Neuronal stem cell (in vitro differentiated cells): ENCODE measurements around the gene FCMR.

Experiments
- DNase-seq: peaks from one replicate; pipeline ENCODE4 v3.0.0-alpha.2; 2013; ENCODE audit warnings: low spot score
- H2AFZ ChIP-seq: one replicate; pipeline ENCODE4 v1.6.1; 2013; ENCODE audit warnings: mild to moderate bottlenecking, low read length, inconsistent platforms
- H2AK5ac ChIP-seq: 2 replicates; pipeline ENCODE4 v1.6.1; 2013; ENCODE audit warnings: low read depth, mild to moderate bottlenecking, inconsistent platforms, low read length, moderate library complexity, mixed read lengths
- H2BK120ac ChIP-seq: 2 replicates; pipeline ENCODE4 v1.6.1; 2013; ENCODE audit warnings: low read depth, mild to moderate bottlenecking, inconsistent platforms, low read length, moderate library complexity, mixed read lengths
- H2BK12ac ChIP-seq: one replicate; pipeline ENCODE4 v1.6.1; 2013; ENCODE audit warnings: low read length, inconsistent platforms
- H2BK15ac ChIP-seq: 2 replicates; pipeline ENCODE4 v1.6.1; 2013; ENCODE audit warnings: mild to moderate bottlenecking, low read length, inconsistent platforms, mixed read lengths
- H2BK5ac ChIP-seq: one replicate; pipeline ENCODE4 v1.6.1; 2013; ENCODE audit warnings: inconsistent platforms, mild to moderate bottlenecking, low read length, moderate library complexity
- H3K14ac ChIP-seq: one replicate; pipeline ENCODE4 v1.6.1; 2013; ENCODE audit warnings: low read length, inconsistent platforms
- H3K18ac ChIP-seq: 2 replicates; pipeline ENCODE4 v1.6.1; 2013; ENCODE audit warnings: low read length, inconsistent platforms
- H3K23ac ChIP-seq: 2 replicates; pipeline ENCODE4 v1.6.1; 2013; ENCODE audit warnings: low read depth, mild to moderate bottlenecking, mixed read lengths, low read length, inconsistent platforms; ENCODE audit not compliant: poor library complexity
- H3K27ac ChIP-seq: replicated peaks from 3 replicates; pipeline ENCODE4 v1.5.1; 2013; ENCODE audit warnings: low read length, inconsistent platforms
- H3K27me3 ChIP-seq, 3 experiments: 2 replicates each; pipeline ENCODE4 v1.6.1; 2013; ENCODE audit warnings: low read length in 3 of 3, mild to moderate bottlenecking in 2 of 3, inconsistent platforms in 1 of 3, low read depth in 1 of 3, mixed read lengths in 1 of 3, moderate library complexity in 1 of 3; ENCODE audit not compliant: control insufficient read depth in 3 of 3, insufficient read depth in 3 of 3
- H3K36me3 ChIP-seq, 2 donors: replicated peaks in 1 of 2; 2 replicates each; pipeline ENCODE4 v1.6.1; 2013; ENCODE audit warnings: low read length in 2 of 2; ENCODE audit not compliant: control insufficient read depth in 2 of 2, insufficient read depth in 2 of 2
- H3K4ac ChIP-seq: 2 replicates; pipeline ENCODE4 v1.6.1; 2013; ENCODE audit warnings: inconsistent platforms, mild to moderate bottlenecking, low read length, moderate library complexity
- H3K4me1 ChIP-seq, 2 donors: 1 replicate in 1 of 2; 2 replicates in 1 of 2; pipeline ENCODE4 v1.6.1; 2013; ENCODE audit warnings: low read length in 2 of 2, low read depth in 1 of 2; ENCODE audit not compliant: control insufficient read depth in 2 of 2, insufficient read depth in 1 of 2
- H3K4me2 ChIP-seq: one replicate; pipeline ENCODE4 v1.6.1; 2013; ENCODE audit warnings: mild to moderate bottlenecking, low read length, inconsistent platforms; ENCODE audit not compliant: insufficient read depth, poor library complexity, severe bottlenecking
- H3K4me3 ChIP-seq, 2 donors: 2 replicates each; pipeline ENCODE4 v1.5.1; 2013; ENCODE audit warnings: low read length in 2 of 2, mild to moderate bottlenecking in 2 of 2, inconsistent platforms in 1 of 2, moderate library complexity in 1 of 2
- H3K79me1 ChIP-seq: one replicate; pipeline ENCODE4 v1.6.1; 2013; ENCODE audit warnings: low read depth, mild to moderate bottlenecking, inconsistent platforms, low read length, moderate library complexity
- H3K9ac ChIP-seq: one replicate; pipeline ENCODE4 v1.6.1; 2013; ENCODE audit warnings: mild to moderate bottlenecking, low read depth, low read length, inconsistent platforms; ENCODE audit not compliant: poor library complexity
- H3K9me3 ChIP-seq, 2 donors: replicated peaks in 1 of 2; 2 replicates each; pipeline versions ENCODE3 to v1.6.1; 2013; ENCODE audit warnings: low read length in 2 of 2, mild to moderate bottlenecking in 2 of 2, inconsistent platforms in 1 of 2, low read depth in 1 of 2, mixed read lengths in 1 of 2, moderate library complexity in 1 of 2; ENCODE audit not compliant: control insufficient read depth in 2 of 2, insufficient read depth in 1 of 2
- H4K8ac ChIP-seq: one replicate; pipeline ENCODE4 v1.6.1; 2013; ENCODE audit warnings: low read depth, mild to moderate bottlenecking, inconsistent platforms, low read length, moderate library complexity
- H4K91ac ChIP-seq: one replicate; pipeline ENCODE4 v1.6.1; 2013; ENCODE audit warnings: low read length, low read depth, mild to moderate bottlenecking, inconsistent platforms; ENCODE audit not compliant: poor library complexity
- WGBS, 2 donors: extraction: QIAGEN DNeasy Blood & Tissue Kit; methylation state at CpG; one replicate each; pipeline ENCODE4 v1.1.7; 2013; ENCODE audit warnings: missing lambda C conversion rate in 2 of 2, mixed read lengths in 1 of 2; ENCODE audit not compliant: insufficient read length in 2 of 2, insufficient replicate concordance in 1 of 2; ENCODE audit errors: extremely low coverage in 2 of 2; 5-methylcytosine and 5-hydroxymethylcytosine counted together

Gene FCMR

DNA sequence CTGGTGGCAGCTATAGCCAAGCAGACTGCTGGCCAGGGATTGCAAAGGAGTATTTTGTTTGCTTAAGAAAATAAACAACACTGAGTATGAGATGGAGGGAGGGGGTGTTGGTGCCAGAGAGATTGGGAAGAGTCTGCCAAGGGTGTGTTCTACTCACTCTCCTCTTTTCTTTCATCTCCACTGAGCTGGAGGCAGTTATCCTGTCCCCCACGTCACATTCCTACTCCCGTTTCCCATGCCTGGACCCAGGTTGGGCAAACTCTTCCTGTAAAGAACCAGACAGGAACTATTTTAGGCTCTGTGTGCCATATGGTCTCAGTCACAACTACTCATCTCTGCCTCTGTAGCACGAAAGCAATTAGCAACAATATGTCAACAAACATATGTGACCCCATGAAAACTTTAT, 25.9 kb downstream of the FCMR start:
- Histone ChIP-seq H3K14ac (no peak overlapping the region), H2AK5ac (no peak overlapping the region), H3K27me3 (peaks cover 0 to 10% (median 0%) of the 10 kb centered on the region in 3 experiments), H2AFZ (no peak overlapping the region), H3K4me1 (peaks cover 0 to 6% of the 10 kb centered on the region in 2 donors), H3K4me3 (no peak overlapping the region), H3K36me3 (no peaks in the 10 kb centered on the region), H2BK15ac (no peak overlapping the region), H3K9ac (no peak overlapping the region), H3K9me3 (no peaks in the 10 kb centered on the region), H3K4me2 (no peak overlapping the region), H2BK120ac (no peak overlapping the region), H2BK5ac (no peak overlapping the region), H3K79me1 (no peaks in the 10 kb centered on the region), H2BK12ac (no peak overlapping the region), H4K8ac (no peak overlapping the region), H3K18ac (no peak overlapping the region), H4K91ac (no peak overlapping the region), H3K27ac (no peak overlapping the region), H3K4ac (no peak overlapping the region), H3K23ac (no peak overlapping the region)
- WGBS, 2 donors: no CpG with 5 or more reads among the region's 3 CpGs
- DNase-seq: no peak

DNA sequence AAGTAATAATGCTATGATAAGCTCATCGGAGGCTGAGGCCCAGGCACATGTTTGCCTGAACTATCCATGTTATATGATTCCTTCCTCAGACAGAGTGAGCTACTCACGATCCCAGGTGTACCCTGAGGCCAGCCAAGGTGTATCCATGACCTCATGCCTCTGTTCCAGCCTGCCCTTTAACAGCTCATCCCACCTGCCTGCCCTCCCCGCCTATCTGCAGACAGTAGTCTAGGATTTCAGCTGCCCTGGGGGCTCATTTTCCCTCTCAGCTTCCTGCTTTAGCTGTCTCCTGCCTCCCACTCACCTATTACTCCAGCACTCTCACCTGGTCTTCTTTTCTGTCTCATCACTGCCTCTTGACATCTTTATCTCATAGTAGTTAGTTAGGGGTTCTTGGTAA, 26.4 kb downstream of the FCMR start:
- Histone ChIP-seq H2BK120ac (no peak overlapping the region), H2BK5ac (no peak overlapping the region), H3K4me1 (peaks cover 0 to 6% of the 10 kb centered on the region in 2 donors), H3K36me3 (no peaks in the 10 kb centered on the region), H3K23ac (no peak overlapping the region), H3K18ac (no peak overlapping the region), H3K27ac (no peak overlapping the region), H3K14ac (no peak overlapping the region), H3K27me3 (peaks cover 0 to 10% (median 0%) of the 10 kb centered on the region in 3 experiments), H2AK5ac (no peak overlapping the region), H2AFZ (no peak overlapping the region), H4K91ac (no peak overlapping the region), H3K4me3 (no peak overlapping the region), H3K9me3 (no peaks in the 10 kb centered on the region), H3K79me1 (no peaks in the 10 kb centered on the region), H2BK15ac (no peak overlapping the region), H3K9ac (no peak overlapping the region), H2BK12ac (no peak overlapping the region), H3K4me2 (no peak overlapping the region), H4K8ac (no peak overlapping the region), H3K4ac (no peak overlapping the region)
- no CpG with 5 or more reads among the region's 3 CpGs for WGBS, 2 donors
- no peak for DNase-seq

DNA sequence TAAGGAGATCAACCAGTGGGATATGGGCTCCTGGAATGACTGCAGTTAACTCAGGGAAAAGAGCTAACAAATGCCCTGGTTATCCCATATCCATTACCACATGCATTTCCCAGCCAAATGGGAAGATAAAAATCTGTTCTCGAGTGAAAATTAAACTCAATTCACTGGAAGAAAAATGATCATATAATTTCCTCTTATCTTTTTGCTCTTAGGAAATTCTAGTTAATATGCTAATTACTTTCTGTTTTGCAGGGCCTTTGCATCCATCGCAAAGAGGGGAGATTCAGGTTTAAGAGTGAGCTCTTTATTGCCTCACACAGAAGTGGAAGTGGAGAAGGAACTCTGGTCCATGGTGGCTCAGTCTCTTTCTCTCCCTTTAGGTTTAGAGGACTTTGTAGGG, 28.4 kb downstream of the FCMR start:
- H4K91ac ChIP-seq: no peak overlapping the region
- no peak overlapping the region for H4K8ac ChIP-seq
- no peak overlapping the region for H3K23ac ChIP-seq
- H3K4me1 ChIP-seq: peaks cover 0 to 3% of the 10 kb centered on the region in 2 donors
- H2BK15ac ChIP-seq: no peak overlapping the region
- H3K27me3 ChIP-seq: peaks cover 0 to 10% (median 0%) of the 10 kb centered on the region in 3 experiments
- no peak overlapping the region for H3K18ac ChIP-seq
- no peak overlapping the region for H2BK12ac ChIP-seq
- H3K4me2 ChIP-seq: no peak overlapping the region
- no peak overlapping the region for H2AK5ac ChIP-seq
- H3K4ac ChIP-seq: no peak overlapping the region
- H3K36me3 ChIP-seq: no peaks in the 10 kb centered on the region
- no peaks in the 10 kb centered on the region for H3K79me1 ChIP-seq
- no peak overlapping the region for H2BK120ac ChIP-seq
- no peak overlapping the region for H3K14ac ChIP-seq
- no peak overlapping the region for H3K4me3 ChIP-seq
- no peak overlapping the region for H3K27ac ChIP-seq
- H3K9me3 ChIP-seq: no peaks in the 10 kb centered on the region
- H2BK5ac ChIP-seq: no peak overlapping the region
- H2AFZ ChIP-seq: no peak overlapping the region
- WGBS, 2 donors: no CpG with 5 or more reads among the region's 2 CpGs
- no peak for DNase-seq
- no peak overlapping the region for H3K9ac ChIP-seq

DNA sequence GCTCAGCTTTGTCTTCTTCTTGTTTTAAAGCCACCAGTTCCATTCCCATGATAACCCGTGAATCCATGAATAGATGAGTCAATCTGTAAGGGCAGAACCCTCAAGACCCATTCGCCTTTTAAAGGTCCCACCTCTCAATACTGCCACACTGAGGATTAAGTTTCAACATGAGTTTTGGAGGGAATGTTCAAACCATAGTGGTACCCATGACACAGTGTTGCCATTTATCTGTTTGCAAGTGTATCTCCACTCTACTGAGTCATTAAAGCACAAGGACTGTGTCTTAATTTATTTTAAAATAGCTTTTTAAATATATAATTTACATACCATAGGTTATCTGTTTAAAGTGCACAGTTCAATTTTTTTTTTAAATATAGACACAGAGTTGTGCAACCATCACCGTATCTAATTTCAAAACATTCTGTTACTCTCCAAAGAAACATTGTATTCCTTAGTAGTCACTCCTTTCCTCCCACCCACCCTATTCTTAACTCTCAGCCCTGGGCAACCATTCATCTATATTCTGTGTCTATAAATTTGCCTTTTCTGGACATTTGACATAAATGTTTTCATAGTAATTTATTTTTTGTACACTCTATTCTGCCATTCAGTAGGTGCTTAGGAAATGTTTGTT, 29.3 kb downstream of the FCMR start:
- no peak overlapping the region for H3K4ac ChIP-seq
- H3K14ac ChIP-seq: no peak overlapping the region
- DNase-seq: no peak
- no peak overlapping the region for H4K8ac ChIP-seq
- H2BK15ac ChIP-seq: no peak overlapping the region
- WGBS, 2 donors: no CpG with 5 or more reads among the region's 3 CpGs
- no peak overlapping the region for H2BK120ac ChIP-seq
- H2BK12ac ChIP-seq: no peak overlapping the region
- no peaks in the 10 kb centered on the region for H3K4me1 ChIP-seq
- H3K4me3 ChIP-seq: no peak overlapping the region
- no peak overlapping the region for H2BK5ac ChIP-seq
- H2AK5ac ChIP-seq: no peak overlapping the region
- no peak overlapping the region for H4K91ac ChIP-seq
- no peaks in the 10 kb centered on the region for H3K79me1 ChIP-seq
- H3K23ac ChIP-seq: no peak overlapping the region
- H2AFZ ChIP-seq: no peak overlapping the region
- H3K9me3 ChIP-seq: no peaks in the 10 kb centered on the region
- H3K27me3 ChIP-seq: peaks cover 0 to 10% (median 0%) of the 10 kb centered on the region in 3 experiments
- H3K9ac ChIP-seq: no peak overlapping the region
- H3K18ac ChIP-seq: no peak overlapping the region
- no peak overlapping the region for H3K4me2 ChIP-seq
- no peaks in the 10 kb centered on the region for H3K36me3 ChIP-seq
- H3K27ac ChIP-seq: no peak overlapping the region
